Activated naive CD8-positive, alpha-beta T cell treated with anti-CD3 and anti-CD28 coated beads, Interleukin-2, amount 50 U/mL, for 24 hours (primary cell): ENCODE results near the gene TTC34.
"Not testable (repeated sequence)": the region's sequence is repeated elsewhere in the genome, so short reads cannot be mapped to it uniquely, and the experiment has no call there.

Source experiments
- ATAC-seq: fragments of 150-1000 bp; cut with Tn5 transposase; one replicate; pipeline ENCODE4 v1.10.0; 2021
- DNase-seq: peaks from one replicate; pipeline ENCODE4 v3.0.0; 2021
- H3K27ac Mint-ChIP-seq: one replicate; pipeline ENCODE4 v1.8.0; 2021; ENCODE audit warnings: mild to moderate bottlenecking, mixed read lengths
- H3K27me3 Mint-ChIP-seq: one replicate; pipeline ENCODE4 v1.8.0; 2021; ENCODE audit warnings: mixed read lengths
- H3K36me3 Mint-ChIP-seq: one replicate; pipeline ENCODE4 v1.8.0; 2021; ENCODE audit warnings: low read depth, mixed read lengths
- H3K4me1 Mint-ChIP-seq: one replicate; pipeline ENCODE4 v1.8.0; 2021; ENCODE audit warnings: mixed read lengths
- H3K4me3 Mint-ChIP-seq: one replicate; pipeline ENCODE4 v1.8.0; 2021; ENCODE audit warnings: mild to moderate bottlenecking, moderate library complexity, mixed read lengths
- H3K9me3 Mint-ChIP-seq: one replicate; pipeline ENCODE4 v1.8.0; 2021; ENCODE audit warnings: mixed read lengths

The TTC34 gene

GRCh38 chr1:2754597-2754996 is 46.9 kb downstream of the TTC34 start:
- H3K36me3 Mint-ChIP-seq, DNase-seq, H3K9me3 Mint-ChIP-seq, H3K27ac Mint-ChIP-seq, H3K4me3 Mint-ChIP-seq, H3K4me1 Mint-ChIP-seq, H3K27me3 Mint-ChIP-seq, ATAC-seq: not testable (repeated sequence)

DNA sequence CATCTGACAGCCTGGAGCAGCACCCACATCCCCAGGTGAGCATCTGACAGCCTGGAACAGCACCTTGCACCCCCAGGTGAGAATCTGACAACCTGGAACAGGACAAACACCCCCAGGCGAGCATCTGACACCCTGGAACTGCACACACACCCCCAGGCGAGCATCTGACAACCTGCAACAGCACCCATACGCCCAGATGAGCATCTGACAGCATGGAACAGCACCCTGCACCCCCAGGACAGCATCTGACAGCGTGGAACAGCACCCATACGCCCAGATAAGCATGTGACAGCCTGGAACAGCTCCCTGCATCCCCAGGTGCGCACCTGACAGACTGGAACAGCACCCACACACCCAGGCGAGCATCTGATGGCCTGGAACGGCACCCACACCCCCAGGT is 49.0 kb downstream of the TTC34 start:
- not testable (repeated sequence) for H3K4me3 Mint-ChIP-seq, H3K9me3 Mint-ChIP-seq, H3K36me3 Mint-ChIP-seq, ATAC-seq, H3K4me1 Mint-ChIP-seq, H3K27ac Mint-ChIP-seq, H3K27me3 Mint-ChIP-seq, DNase-seq

DNA sequence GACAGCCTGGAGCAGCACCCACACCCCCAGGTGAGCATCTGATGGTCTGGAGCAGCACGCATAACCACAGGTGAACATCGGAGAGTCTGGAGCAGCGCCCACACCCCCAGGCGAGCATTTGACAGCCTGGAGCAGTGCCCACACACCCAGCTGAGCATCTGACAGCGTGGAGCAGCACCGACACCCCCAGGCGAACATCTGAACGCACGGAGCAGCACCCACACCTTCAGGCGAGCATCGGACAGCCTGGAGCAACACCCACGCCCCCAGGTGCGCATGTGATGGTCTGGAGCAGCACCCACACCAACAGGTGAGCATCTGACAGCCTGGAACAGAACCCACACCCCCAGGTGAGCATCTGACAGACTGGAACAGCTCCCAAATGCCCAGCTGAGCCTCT is 49.6 kb downstream of the TTC34 start:
- DNase-seq, H3K36me3 Mint-ChIP-seq, H3K9me3 Mint-ChIP-seq, H3K27ac Mint-ChIP-seq, H3K4me1 Mint-ChIP-seq, ATAC-seq, H3K4me3 Mint-ChIP-seq, H3K27me3 Mint-ChIP-seq: not testable (repeated sequence)

DNA sequence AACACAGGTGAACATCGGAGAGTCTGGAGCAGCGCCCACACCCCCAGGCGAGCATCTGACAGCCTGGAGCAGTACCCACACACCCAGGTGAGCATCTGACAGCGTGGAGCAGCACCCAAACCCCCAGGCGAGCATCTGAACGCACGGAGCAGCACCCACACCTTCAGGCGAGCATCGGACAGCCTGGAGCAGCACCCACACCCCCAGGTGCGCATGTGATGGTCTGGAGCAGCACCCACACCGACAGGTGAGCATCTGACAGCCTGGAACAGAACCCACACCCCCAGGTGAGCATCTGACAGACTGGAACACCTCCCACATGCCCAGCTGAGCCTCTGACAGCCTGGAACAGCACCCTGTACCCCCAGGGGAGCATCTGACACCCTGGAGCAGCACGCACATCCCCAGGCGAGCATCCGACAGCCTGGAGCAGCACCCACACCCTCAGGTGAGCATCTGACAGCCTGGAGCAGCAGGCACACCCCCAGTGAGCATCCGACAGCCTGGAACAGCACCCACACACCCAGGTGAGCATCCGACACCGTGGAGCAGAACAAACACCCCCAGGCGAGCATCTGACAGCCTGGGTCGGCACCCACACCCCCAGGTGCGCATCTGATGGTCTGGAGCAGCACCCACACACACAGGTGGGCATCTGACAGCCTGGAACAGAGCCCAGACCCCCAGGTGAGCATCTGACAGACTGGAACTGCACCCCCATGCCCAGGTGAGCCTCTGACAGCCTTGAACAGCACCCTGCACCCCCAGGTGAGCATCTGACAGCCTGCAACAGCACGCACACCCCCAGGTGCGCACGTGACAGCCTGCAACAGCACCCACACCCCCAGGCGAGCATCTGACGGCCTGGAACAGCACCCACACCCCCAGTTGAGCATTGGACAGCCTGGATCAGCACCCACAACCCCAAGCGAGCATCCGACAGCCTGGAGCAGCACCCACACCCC is 50.4 kb downstream of the TTC34 start:
- not testable (repeated sequence) for H3K27ac Mint-ChIP-seq, H3K4me1 Mint-ChIP-seq, H3K4me3 Mint-ChIP-seq

GRCh38 chr1:2750041-2750680 is 51.3 kb downstream of the TTC34 start:
- not testable (repeated sequence) for H3K9me3 Mint-ChIP-seq, H3K4me1 Mint-ChIP-seq, H3K4me3 Mint-ChIP-seq, H3K27ac Mint-ChIP-seq, H3K36me3 Mint-ChIP-seq, DNase-seq, ATAC-seq, H3K27me3 Mint-ChIP-seq

More for the DNA sequence above, 50.4 kb downstream of the TTC34 start:
- DNase-seq, ATAC-seq, H3K36me3 Mint-ChIP-seq, H3K27me3 Mint-ChIP-seq, H3K9me3 Mint-ChIP-seq: not testable (repeated sequence)

DNA sequence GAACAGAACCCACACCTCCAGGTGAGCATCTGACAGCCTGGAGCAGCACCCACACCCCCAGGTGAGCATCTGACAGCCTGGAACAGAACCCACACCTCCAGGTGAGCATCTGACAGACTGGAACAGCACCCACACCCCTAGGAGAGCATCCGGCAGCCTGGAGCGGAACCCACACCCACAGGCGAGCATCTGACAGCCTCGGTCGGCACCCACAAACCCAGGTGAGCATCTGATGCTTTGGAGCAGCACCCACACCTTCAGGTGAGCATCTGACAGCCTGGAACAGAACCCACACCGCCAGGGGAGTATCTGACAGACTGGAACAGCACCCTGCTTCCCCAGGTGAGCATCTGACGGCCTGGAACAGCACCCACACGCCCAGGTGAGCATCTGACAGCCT is 52.9 kb downstream of the TTC34 start:
- not testable (repeated sequence) for H3K27me3 Mint-ChIP-seq, ATAC-seq, H3K36me3 Mint-ChIP-seq, H3K4me3 Mint-ChIP-seq, H3K9me3 Mint-ChIP-seq, DNase-seq, H3K4me1 Mint-ChIP-seq, H3K27ac Mint-ChIP-seq

DNA sequence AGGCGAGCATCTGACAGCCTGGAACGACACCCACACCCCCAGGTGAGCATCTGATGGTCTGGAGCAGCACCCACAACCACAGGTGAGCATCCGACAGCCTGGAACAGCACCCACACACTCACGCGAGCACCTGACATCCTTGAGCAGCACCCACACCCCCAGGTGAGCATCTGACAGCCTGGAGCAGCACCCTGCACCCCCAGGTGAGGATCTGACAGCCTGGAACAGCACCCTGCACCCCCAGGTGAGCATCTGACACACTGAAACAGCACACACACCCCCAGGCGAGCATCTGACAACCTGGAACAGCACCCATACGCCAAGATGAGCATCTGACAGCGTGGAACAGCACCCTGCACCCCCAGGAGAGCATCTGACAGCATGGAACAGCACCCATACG is 106.7 kb downstream of the TTC34 start:
- DNase-seq, H3K4me3 Mint-ChIP-seq, H3K9me3 Mint-ChIP-seq, ATAC-seq, H3K36me3 Mint-ChIP-seq, H3K4me1 Mint-ChIP-seq, H3K27me3 Mint-ChIP-seq, H3K27ac Mint-ChIP-seq: not testable (repeated sequence)

DNA sequence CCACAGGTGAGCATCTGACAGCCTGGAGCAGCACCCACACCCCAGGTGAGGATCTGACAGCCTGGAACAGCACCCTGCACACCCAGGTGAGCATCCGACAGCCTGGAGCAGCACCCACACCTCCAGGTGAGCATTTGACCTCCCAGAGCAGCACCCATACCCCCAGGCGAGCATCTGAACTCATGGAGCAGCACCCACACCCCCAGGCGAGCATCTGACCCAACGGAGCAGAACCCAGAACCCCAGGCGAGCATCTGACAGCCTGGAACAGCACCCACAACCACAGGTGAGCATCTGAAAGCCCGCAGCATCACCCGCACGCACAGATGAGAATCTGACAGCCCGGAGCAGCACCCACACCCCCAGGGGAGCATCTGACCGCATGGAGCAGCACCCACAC is 111.3 kb downstream of the TTC34 start:
- not testable (repeated sequence) for ATAC-seq, DNase-seq, H3K36me3 Mint-ChIP-seq, H3K27ac Mint-ChIP-seq, H3K4me1 Mint-ChIP-seq, H3K9me3 Mint-ChIP-seq, H3K4me3 Mint-ChIP-seq, H3K27me3 Mint-ChIP-seq

GRCh38 chr1:2688336-2688665 is 113.2 kb downstream of the TTC34 start:
- H3K4me3 Mint-ChIP-seq, H3K27me3 Mint-ChIP-seq, H3K9me3 Mint-ChIP-seq, H3K4me1 Mint-ChIP-seq, H3K27ac Mint-ChIP-seq, H3K36me3 Mint-ChIP-seq, ATAC-seq, DNase-seq: not testable (repeated sequence)

DNA sequence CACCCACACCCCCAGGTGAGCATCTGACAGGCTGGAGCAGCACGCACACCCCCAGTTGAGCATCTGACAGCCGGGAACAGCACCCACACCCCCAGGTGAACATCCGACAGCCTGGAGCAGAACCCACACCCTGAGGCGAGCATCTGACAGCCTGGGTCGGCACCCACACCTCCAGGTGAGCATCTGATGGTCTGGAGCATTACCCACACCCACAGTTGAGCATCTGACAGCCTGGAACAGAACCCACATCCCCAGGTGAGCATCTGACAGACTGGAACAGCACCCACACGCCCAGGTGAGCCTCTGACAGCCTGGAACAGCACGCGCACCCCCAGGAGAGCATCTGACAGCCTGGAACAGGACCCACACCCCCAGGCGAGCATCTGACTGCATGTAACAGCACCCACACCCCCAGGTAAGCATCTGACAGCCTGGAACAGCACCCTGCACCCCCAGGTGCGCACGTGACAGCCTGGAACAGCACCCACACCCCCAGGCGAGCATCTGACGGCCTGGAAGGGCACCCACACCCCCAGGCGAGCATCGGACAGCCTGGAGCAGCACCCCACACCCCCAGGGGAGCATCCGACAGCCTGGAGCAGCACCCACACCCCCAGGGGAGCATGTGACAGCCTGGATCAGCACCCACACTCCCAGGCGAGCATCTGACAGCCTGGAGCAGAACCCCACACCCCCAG is 113.7 kb downstream of the TTC34 start:
- not testable (repeated sequence) for H3K9me3 Mint-ChIP-seq, H3K36me3 Mint-ChIP-seq, H3K27me3 Mint-ChIP-seq, H3K4me1 Mint-ChIP-seq, H3K4me3 Mint-ChIP-seq, ATAC-seq, H3K27ac Mint-ChIP-seq
- DNase-seq: peak; percentile 2

GRCh38 chr1:2687174-2687591 is 114.3 kb downstream of the TTC34 start:
- not testable (repeated sequence) for H3K4me1 Mint-ChIP-seq, H3K27ac Mint-ChIP-seq, H3K9me3 Mint-ChIP-seq, H3K4me3 Mint-ChIP-seq, H3K27me3 Mint-ChIP-seq, ATAC-seq, DNase-seq, H3K36me3 Mint-ChIP-seq

- H3K27ac Mint-ChIP-seq, H3K4me3 Mint-ChIP-seq, H3K36me3 Mint-ChIP-seq, ATAC-seq, H3K4me1 Mint-ChIP-seq, DNase-seq, H3K9me3 Mint-ChIP-seq, H3K27me3 Mint-ChIP-seq: not testable (repeated sequence)
Measured at GRCh38 chr1:2686091-2686863, 115.2 kb downstream of the TTC34 start.

DNA sequence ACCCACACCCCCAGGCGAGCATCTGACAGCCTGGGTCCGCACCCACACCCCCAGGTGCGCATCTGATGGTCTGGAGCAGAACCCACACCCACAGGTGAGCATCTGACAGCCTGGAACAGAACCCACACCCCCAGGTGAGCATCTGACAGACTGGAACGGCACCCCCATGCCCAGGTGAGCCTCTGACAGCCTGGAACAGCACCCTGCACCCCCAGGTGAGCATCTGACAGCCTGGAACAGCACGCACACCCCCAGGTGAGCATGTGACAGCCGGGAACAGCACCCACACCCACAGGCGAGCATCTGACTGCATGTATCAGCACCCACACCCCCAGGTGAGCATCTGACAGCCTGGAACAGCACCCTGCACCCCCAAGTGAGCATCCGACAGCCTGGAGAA is 115.8 kb downstream of the TTC34 start:
- not testable (repeated sequence) for DNase-seq, ATAC-seq, H3K4me1 Mint-ChIP-seq, H3K27me3 Mint-ChIP-seq, H3K36me3 Mint-ChIP-seq, H3K4me3 Mint-ChIP-seq, H3K27ac Mint-ChIP-seq, H3K9me3 Mint-ChIP-seq

DNA sequence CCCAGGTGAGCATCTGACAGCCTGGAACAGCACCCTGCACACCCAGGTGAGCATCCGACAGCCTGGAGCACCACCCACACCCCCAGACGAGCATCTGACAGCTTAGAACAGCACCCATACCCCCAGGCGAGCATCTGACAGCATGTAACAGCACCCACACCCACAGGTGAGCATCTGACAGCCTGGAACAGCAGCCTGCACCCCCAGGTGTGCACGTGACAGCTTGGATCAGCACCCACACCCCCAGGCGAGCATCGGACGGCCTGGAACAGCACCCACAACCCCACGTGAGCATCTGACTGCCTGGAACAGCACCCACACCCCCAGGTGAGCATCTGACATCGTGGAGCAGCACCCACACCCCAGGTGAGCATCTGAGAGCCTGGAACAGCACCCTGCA is 116.6 kb downstream of the TTC34 start:
- H3K4me3 Mint-ChIP-seq, H3K27ac Mint-ChIP-seq, H3K36me3 Mint-ChIP-seq, ATAC-seq, H3K9me3 Mint-ChIP-seq, H3K4me1 Mint-ChIP-seq, H3K27me3 Mint-ChIP-seq, DNase-seq: not testable (repeated sequence)
